Peyer's patch (tissue), 4 donors: Measurements from ENCODE around the gene CENPO.

Experiments used
- CTCF ChIP-seq, 6 experiments: fragments of 450-650 bp in 4 of 6; fragments of 200-600 bp in 2 of 6; sonication (generic) in 1 of 6; IDR thresholded peaks; one replicate each; pipeline ENCODE4 v1.5.1; 2017 to 2019; ENCODE audit warnings: antibody characterized with exemption in 6 of 6, mild to moderate bottlenecking in 3 of 6, moderate library complexity in 1 of 6
- POLR2A ChIP-seq, 2 donors: fragments of 450-650 bp; IDR thresholded peaks; one replicate each; pipeline ENCODE4 v1.5.1; 2017; ENCODE audit warnings: antibody characterized with exemption in 2 of 2, mild to moderate bottlenecking in 2 of 2, moderate library complexity in 2 of 2

- TF ChIP-seq CTCF (IDR thresholded peaks at IDR 0.05) = no peak
- no peak for TF ChIP-seq POLR2A (IDR thresholded peaks at IDR 0.05)
Observed at GRCh38 chr2:24747299-24747698, 45.9 kb upstream of the CENPO start.
